ENCODE results near the gene AOC3. TPM values are rescaled to one million over a fixed set of nuclear protein-coding genes. Genes with fewer than 3 reads are reported as not detected.

Gene AOC3
- total and polyA plus RNA-seq, 2 of the 13 experiments (the other 11 are each of a cell fraction or from before 2014, with no cell fraction given): 8.7 to 51.7 TPM

- TF ChIP-seq, protein P1, sequence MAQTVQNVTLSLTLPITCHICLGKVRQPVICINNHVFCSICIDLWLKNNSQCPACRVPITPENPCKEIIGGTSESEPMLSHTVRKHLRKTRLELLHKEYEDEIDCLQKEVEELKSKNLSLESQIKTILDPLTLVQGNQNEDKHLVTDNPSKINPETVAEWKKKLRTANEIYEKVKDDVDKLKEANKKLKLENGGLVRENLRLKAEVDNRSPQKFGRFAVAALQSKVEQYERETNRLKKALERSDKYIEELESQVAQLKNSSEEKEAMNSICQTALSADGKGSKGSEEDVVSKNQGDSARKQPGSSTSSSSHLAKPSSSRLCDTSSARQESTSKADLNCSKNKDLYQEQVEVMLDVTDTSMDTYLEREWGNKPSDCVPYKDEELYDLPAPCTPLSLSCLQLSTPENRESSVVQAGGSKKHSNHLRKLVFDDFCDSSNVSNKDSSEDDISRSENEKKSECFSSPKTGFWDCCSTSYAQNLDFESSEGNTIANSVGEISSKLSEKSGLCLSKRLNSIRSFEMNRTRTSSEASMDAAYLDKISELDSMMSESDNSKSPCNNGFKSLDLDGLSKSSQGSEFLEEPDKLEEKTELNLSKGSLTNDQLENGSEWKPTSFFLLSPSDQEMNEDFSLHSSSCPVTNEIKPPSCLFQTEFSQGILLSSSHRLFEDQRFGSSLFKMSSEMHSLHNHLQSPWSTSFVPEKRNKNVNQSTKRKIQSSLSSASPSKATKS (CRISPR knock-in tag; IDR thresholded peaks at IDR 0.05): no peak
- no peak for TF ChIP-seq ZNF737 (CRISPR knock-in tag; IDR thresholded peaks at IDR 0.05; ENCODE audit: borderline replicate concordance)
- TF ChIP-seq ZNF207 (IDR thresholded peaks at IDR 0.05; ENCODE audit: borderline replicate concordance): no peak
- TF ChIP-seq ZNF580 (CRISPR knock-in tag; IDR thresholded peaks at IDR 0.05; ENCODE audit: borderline replicate concordance, low read depth): peak; percentile 43; the same call in 1 of the 2 replicates
- no peak for TF ChIP-seq ZNF780A (CRISPR knock-in tag; IDR thresholded peaks at IDR 0.05)
- no peak for TF ChIP-seq PATZ1 (CRISPR knock-in tag; IDR thresholded peaks at IDR 0.05)
- TF ChIP-seq NKX3-1 (CRISPR knock-in tag; IDR thresholded peaks at IDR 0.05): no peak
- TF ChIP-seq THRA (CRISPR knock-in tag; IDR thresholded peaks at IDR 0.05; ENCODE audit: borderline replicate concordance): no peak
- no peak for TF ChIP-seq HNF4A (CRISPR knock-in tag; IDR thresholded peaks at IDR 0.05)
- 0 out of 2 replicates have a peak, but pooled peaks have one; percentile 45 for TF ChIP-seq DNMT3B (CRISPR knock-in tag; conservative IDR thresholded peaks at IDR 0.05)
- TF ChIP-seq POLR2AphosphoS5 (IDR thresholded peaks at IDR 0.05; ENCODE audit: low read depth, low read length): no peak
- peak; percentile 65; the same call in 1 of the 2 replicates for TF ChIP-seq THAP11 (CRISPR knock-in tag; IDR thresholded peaks at IDR 0.05)
- TF ChIP-seq ZNF333 (CRISPR knock-in tag; IDR thresholded peaks at IDR 0.05; ENCODE audit: borderline replicate concordance): no peak
- no peak for TF ChIP-seq ZNF713 (CRISPR knock-in tag; IDR thresholded peaks at IDR 0.05)
- TF ChIP-seq, protein P2, sequence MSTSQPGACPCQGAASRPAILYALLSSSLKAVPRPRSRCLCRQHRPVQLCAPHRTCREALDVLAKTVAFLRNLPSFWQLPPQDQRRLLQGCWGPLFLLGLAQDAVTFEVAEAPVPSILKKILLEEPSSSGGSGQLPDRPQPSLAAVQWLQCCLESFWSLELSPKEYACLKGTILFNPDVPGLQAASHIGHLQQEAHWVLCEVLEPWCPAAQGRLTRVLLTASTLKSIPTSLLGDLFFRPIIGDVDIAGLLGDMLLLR (CRISPR knock-in tag; IDR thresholded peaks at IDR 0.05): no peak
- TF ChIP-seq TBL1XR1 (IDR thresholded peaks at IDR 0.05; ENCODE audit: borderline replicate concordance, low read length, partially characterized antibody): no peak
- peak; percentile 81 for TF ChIP-seq CTCF (CRISPR knock-in tag; IDR thresholded peaks at IDR 0.05)
- no peak for TF ChIP-seq ZNF720 (CRISPR knock-in tag; IDR thresholded peaks at IDR 0.05)
- TF ChIP-seq NCOR1 (IDR thresholded peaks at IDR 0.05; ENCODE audit: borderline replicate concordance, low read length): no peak
- peak; percentile 60 for TF ChIP-seq RAD21 (CRISPR knock-in tag; IDR thresholded peaks at IDR 0.05)
- 0 out of 2 replicates have a peak, but pooled peaks have one; percentile 22 for TF ChIP-seq FOXJ3 (CRISPR knock-in tag; IDR thresholded peaks at IDR 0.05; ENCODE audit: borderline replicate concordance)
- no peak for TF ChIP-seq ZNF256 (CRISPR knock-in tag; conservative IDR thresholded peaks at IDR 0.05)
Measured at GRCh38 chr17:42819939-42820535, 31.0 kb upstream of the AOC3 start (continued).

All from HepG2 (cell line).